Mammary epithelial cell (primary cell): Measurements from ENCODE around the gene MUC16.

Experiments
- CTCF ChIP-seq, 2 donors: IDR thresholded peaks in 1 of 2; conservative IDR thresholded peaks in 1 of 2; 2 replicates each; pipeline ENCODE4 v1.5.1; 2011 to 2012; ENCODE audit warnings: inconsistent platforms in 2 of 2, low read length in 2 of 2, mild to moderate bottlenecking in 2 of 2, control low read depth in 1 of 2, low read depth in 1 of 2; ENCODE audit not compliant: insufficient read depth in 1 of 2; ENCODE audit errors: extremely low read depth in 1 of 2
- EZH2 ChIP-seq: IDR thresholded peaks from 2 replicates; pipeline ENCODE4 v1.6.1; 2012; ENCODE audit warnings: low read length, inconsistent platforms, borderline replicate concordance

GRCh38 chr19:9000933-9001332 is 9.3 kb downstream of the MUC16 start:
- TF ChIP-seq CTCF (conservative IDR thresholded peaks at IDR 0.05 in 1 of 2, IDR thresholded peaks at IDR 0.05 in 1 of 2; ENCODE audit: extremely low read depth in 1 of 2, insufficient read depth in 1 of 2, low read depth in 1 of 2, low read length in 2 of 2) (no peak), EZH2 (no peak)
